SK-N-SH (cell line): ENCODE results near the gene DYNLRB1.

Source experiments
- CTCF ChIP-seq: fragments of 200-600 bp; sonication (generic); IDR thresholded peaks from 2 replicates; pipeline ENCODE4 v1.6.1; 2017; ENCODE audit warnings: antibody characterized with exemption, mild to moderate bottlenecking, moderate library complexity
- EP300 ChIP-seq, 2 experiments: IDR thresholded peaks; 2 replicates each; pipeline versions ENCODE4 v1.4.0 to v1.6.1; 2012; ENCODE audit warnings: borderline replicate concordance in 1 of 2, low read depth in 1 of 2, low read length in 1 of 2
- EZH2phosphoT487 ChIP-seq: fragments of 200-600 bp; sonication (generic); IDR thresholded peaks from 2 replicates; pipeline ENCODE4 v1.6.1; 2017; ENCODE audit warnings: low read depth, mixed run types, mild to moderate bottlenecking, antibody characterized with exemption, moderate library complexity, borderline replicate concordance
- FOSL2 ChIP-seq: IDR thresholded peaks from 2 replicates; pipeline ENCODE4 v1.4.0; 2012; ENCODE audit warnings: low read depth, mild to moderate bottlenecking, moderate library complexity, borderline replicate concordance
- FOXM1 ChIP-seq: IDR thresholded peaks from 2 replicates; pipeline ENCODE4 v1.4.0; 2012; ENCODE audit warnings: low read depth, mild to moderate bottlenecking
- GABPA ChIP-seq: IDR thresholded peaks from 2 replicates; pipeline ENCODE4 v1.4.0; 2012; ENCODE audit warnings: low read depth, mild to moderate bottlenecking
- MAX ChIP-seq: IDR thresholded peaks from 2 replicates; pipeline ENCODE4 v1.4.0; 2012; ENCODE audit warnings: low read depth
- MXI1 ChIP-seq: IDR thresholded peaks from 2 replicates; pipeline ENCODE4 v1.6.1; 2012; ENCODE audit warnings: mild to moderate bottlenecking, low read depth, low read length, improper control_type of control experiment
- REST ChIP-seq: IDR thresholded peaks from 2 replicates; pipeline ENCODE4 v1.6.1; 2012; ENCODE audit warnings: mild to moderate bottlenecking, low read depth, low read length, moderate library complexity
- TAF1 ChIP-seq: IDR thresholded peaks from 2 replicates; pipeline ENCODE4 v1.6.1; 2012; ENCODE audit warnings: low read depth, mild to moderate bottlenecking, low read length, moderate library complexity, borderline replicate concordance
- ZBTB33 ChIP-seq: IDR thresholded peaks from 2 replicates; pipeline ENCODE4 v1.4.0; 2012; ENCODE audit warnings: low read depth, borderline replicate concordance

- no peak for TF ChIP-seq CTCF
- TF ChIP-seq ZBTB33, result no peak
- TF ChIP-seq EZH2phosphoT487, result no peak
- TF ChIP-seq REST, result no peak
- no peak for TF ChIP-seq FOSL2
- no peak for TF ChIP-seq EP300 (IDR thresholded peaks at IDR 0.05; ENCODE audit: borderline replicate concordance in 1 of 2, low read depth in 1 of 2, low read length in 1 of 2)
- no peak for TF ChIP-seq GABPA
- no peak for TF ChIP-seq MXI1
- TF ChIP-seq FOXM1, result no peak
- no peak for TF ChIP-seq MAX
- TF ChIP-seq TAF1, result no peak
These were observed 67.3 kb downstream of the DYNLRB1 start for GRCh38 chr20:34583544-34583943.
